T-cell (primary cell): Measurements from ENCODE around the gene KIF9. TPM values are rescaled to one million over a fixed set of nuclear protein-coding genes. Genes with fewer than 3 reads are reported as not detected.
"Not testable (repeated sequence)": the region's sequence is repeated elsewhere in the genome, so short reads cannot be mapped to it uniquely, and the experiment has no call there.

Experiments used
- ATAC-seq, 4 experiments: fragments of 200-7000 bp in 3 of 4; fragments of 150-1000 bp in 1 of 4; cut with Tn5 transposase; replicated peaks in 1 of 4; 1 replicate in 3 of 4; 2 replicates in 1 of 4; pipeline ENCODE4 v1.10.0; 2021; ENCODE audit warnings: moderate library complexity in 3 of 4, mild to moderate bottlenecking in 2 of 4, moderate number of reproducible peaks in 1 of 4
- CTCF ChIA-PET, 2 donors: fragments of 300-600 bp; sonication (Branson Sonifier 250); formaldehyde crosslinking; loops; one replicate each; lab custom pipeline; 2022; ENCODE audit warnings: antibody characterized with exemption in 2 of 2; lab: Charles Lee
- POLR2A ChIA-PET, 2 donors: fragments of 300-600 bp; sonication (Branson Sonifier 250); formaldehyde crosslinking; loops; one replicate each; lab custom pipeline; 2022; ENCODE audit warnings: antibody characterized with exemption in 2 of 2; lab: Charles Lee
- DNase-seq, 35 experiments: peaks; one replicate each; pipeline versions ENCODE4 v3.0.0 to v3.0.0-alpha.2; 2013 to 2023
- H3K27ac ChIP-seq: one replicate; pipeline ENCODE4 v1.5.1; 2013; ENCODE audit warnings: low read length
- H3K27me3 ChIP-seq, 2 experiments: replicated peaks in 1 of 2; 1 replicate in 1 of 2; 2 replicates in 1 of 2; pipeline versions ENCODE4 v1.6.1 to v1.7.0; 2013; ENCODE audit warnings: low read length in 1 of 2, mixed read lengths in 1 of 2; ENCODE audit not compliant: control insufficient read depth in 2 of 2, insufficient read depth in 2 of 2; ENCODE audit errors: extremely low read depth in 1 of 2
- H3K36me3 ChIP-seq, 2 donors: 1 replicate in 1 of 2; 2 replicates in 1 of 2; pipeline versions ENCODE4 v1.6.1 to v1.7.0; 2013; ENCODE audit warnings: low read length in 1 of 2; ENCODE audit not compliant: control insufficient read depth in 2 of 2, insufficient read depth in 1 of 2; ENCODE audit errors: extremely low read depth in 1 of 2
- H3K4me1 ChIP-seq, 2 experiments: 1 replicate in 1 of 2; 2 replicates in 1 of 2; pipeline versions ENCODE4 v1.6.1 to v1.7.0; 2013; ENCODE audit warnings: low read length in 2 of 2, mixed read lengths in 1 of 2; ENCODE audit not compliant: insufficient read depth in 2 of 2, control insufficient read depth in 1 of 2; ENCODE audit errors: extremely low read depth in 1 of 2
- H3K4me3 ChIP-seq, 2 donors: 1 replicate in 1 of 2; 2 replicates in 1 of 2; pipeline versions ENCODE4 v1.5.1 to v1.7.0; 2013; ENCODE audit warnings: mild to moderate bottlenecking in 2 of 2, low read length in 1 of 2, moderate library complexity in 1 of 2; ENCODE audit not compliant: control insufficient read depth in 1 of 2; ENCODE audit errors: extremely low read depth in 1 of 2
- H3K9me3 ChIP-seq: 2 replicates; pipeline ENCODE4 v1.7.0; 2013
- H3K27ac Mint-ChIP-seq, 2 donors: one replicate each; pipeline ENCODE4 v1.8.0; 2020 to 2021; ENCODE audit warnings: mild to moderate bottlenecking in 2 of 2, mixed read lengths in 2 of 2
- H3K27me3 Mint-ChIP-seq, 2 donors: one replicate each; pipeline ENCODE4 v1.8.0; 2021 to 2022; ENCODE audit warnings: mixed read lengths in 2 of 2
- H3K36me3 Mint-ChIP-seq: one replicate; pipeline ENCODE4 v1.8.0; 2021; ENCODE audit warnings: mixed read lengths
- H3K4me1 Mint-ChIP-seq, 3 donors: one replicate each; pipeline ENCODE4 v1.8.0; 2020 to 2022; ENCODE audit warnings: mixed read lengths in 3 of 3, mild to moderate bottlenecking in 1 of 3
- H3K4me3 Mint-ChIP-seq, 3 donors: one replicate each; pipeline ENCODE4 v1.8.0; 2020 to 2022; ENCODE audit warnings: mild to moderate bottlenecking in 3 of 3, mixed read lengths in 3 of 3, moderate library complexity in 3 of 3
- H3K9me3 Mint-ChIP-seq, 3 donors: one replicate each; pipeline ENCODE4 v1.8.0; 2020 to 2022; ENCODE audit warnings: mixed read lengths in 3 of 3
- WGBS: methylation state at CpG from one replicate; pipeline ENCODE4 v1.1.5; 2013; ENCODE audit warnings: missing lambda C conversion rate; ENCODE audit not compliant: insufficient coverage; 5-methylcytosine and 5-hydroxymethylcytosine counted together
- total RNA-seq, 35 experiments: library from RNA in 6 of 35; stranded (reverse) in 6 of 35; fragments of 120-200 nt in 1 of 35; gene quantifications; one replicate each; pipeline versions ENCODE4 v1.2.1 to v1.2.4 and lab custom pipeline; 2013 to 2026

Gene KIF9
- total RNA-seq, 5 donors from 2014 or later (not counting 1 experiment from before 2014, with no cell fraction given), result 2.6 to 15.2 (median 2.9) TPM

- no peak overlapping the region for H3K4me3 Mint-ChIP-seq
- peaks cover 0 to 26% of the 10 kb centered on the region in 2 donors for H3K36me3 ChIP-seq
- WGBS, result 100% methylated on average over 1 of the region's 2 CpGs
- no peaks in the 10 kb centered on the region for H3K27me3 ChIP-seq
- H3K27ac Mint-ChIP-seq, result no peak overlapping the region
- ChIA-PET CTCF (no interaction called here), POLR2A (interaction anchor here in 1 of 2 donors (1.2 kb wide), 1 partner anchor 9 kb away, joined by 4 read pairs; no protein-coding TSS in a partner anchor)
- no peak for ATAC-seq
- H3K27ac ChIP-seq, result no peak overlapping the region
- H3K4me1 ChIP-seq, result peaks cover 0 to 14% of the 10 kb centered on the region in 2 experiments
- H3K36me3 Mint-ChIP-seq, result peaks cover 37% of the 10 kb centered on the region
- H3K4me1 Mint-ChIP-seq, result peaks cover 45 to 58% (median 52%) of the 10 kb centered on the region in 3 donors
- no peak overlapping the region for H3K4me3 ChIP-seq
- H3K9me3 Mint-ChIP-seq, result no peaks in the 10 kb centered on the region
- H3K27me3 Mint-ChIP-seq, result no peaks in the 10 kb centered on the region
- no peak for DNase-seq
- no peaks in the 10 kb centered on the region for H3K9me3 ChIP-seq
Observed at GRCh38 chr3:47295322-47295721, 12.7 kb upstream of the KIF9 start.

DNA sequence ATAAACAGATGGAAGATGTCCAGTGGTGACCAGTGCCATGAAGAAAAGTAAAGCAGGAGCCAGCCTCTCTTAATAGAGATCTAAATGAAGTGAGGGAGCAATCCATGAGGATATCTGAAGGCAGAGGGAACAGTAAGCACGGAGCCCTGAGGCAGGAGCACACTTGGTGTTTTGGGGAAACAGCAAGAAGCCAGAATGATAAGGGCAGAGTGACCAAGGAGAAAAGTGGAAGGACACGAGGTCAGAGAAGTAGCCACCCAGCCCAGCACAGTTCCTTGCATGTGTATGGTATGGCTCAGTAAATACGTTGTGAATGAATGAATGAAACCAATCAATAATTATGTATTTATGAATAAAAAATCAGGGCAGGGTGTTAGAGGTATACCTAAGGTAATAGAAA, 11.8 kb upstream of the KIF9 start:
- H3K9me3 ChIP-seq, result no peaks in the 10 kb centered on the region
- Mint-ChIP-seq H3K27me3 (no peaks in the 10 kb centered on the region), H3K4me1 (peaks cover 46 to 56% (median 48%) of the 10 kb centered on the region in 3 donors), H3K9me3 (no peaks in the 10 kb centered on the region), H3K36me3 (peaks cover 45% of the 10 kb centered on the region), H3K27ac (peak overlapping the region in 1 of 2 donors; percentile 29), H3K4me3 (no peak overlapping the region)
- peaks cover 0 to 14% of the 10 kb centered on the region in 2 experiments for H3K4me1 ChIP-seq
- ChIA-PET CTCF (no interaction called here), POLR2A (interaction anchor here in 1 of 2 donors (1.2 kb wide), 1 partner anchor 8 kb away, joined by 4 read pairs; no protein-coding TSS in a partner anchor)
- H3K27me3 ChIP-seq, result no peaks in the 10 kb centered on the region
- H3K4me3 ChIP-seq, result no peak overlapping the region
- 100% methylated on average over 2 of the region's 3 CpGs for WGBS
- DNase-seq (no peak), ATAC-seq (no peak)
- H3K27ac ChIP-seq, result no peak overlapping the region
- H3K36me3 ChIP-seq, result peaks cover 0 to 32% of the 10 kb centered on the region in 2 donors

- H3K9me3 ChIP-seq, result no peaks in the 10 kb centered on the region
- Mint-ChIP-seq H3K4me3 (no peak overlapping the region), H3K36me3 (peaks cover 49% of the 10 kb centered on the region), H3K9me3 (no peaks in the 10 kb centered on the region), H3K4me1 (peaks cover 46 to 52% (median 47%) of the 10 kb centered on the region in 3 donors), H3K27me3 (no peaks in the 10 kb centered on the region), H3K27ac (peak overlapping the region in 1 of 2 donors; percentile 12)
- no peak overlapping the region for H3K27ac ChIP-seq
- H3K4me3 ChIP-seq, result no peak overlapping the region
- DNase-seq (no peak), ATAC-seq (no peak)
- CTCF ChIA-PET, result interaction anchor here in 1 of 2 donors (1.1 kb wide), 1 partner anchor 20 kb away, joined by 4 read pairs; no protein-coding TSS in a partner anchor
- H3K27me3 ChIP-seq, result no peaks in the 10 kb centered on the region
- peaks cover 0 to 14% of the 10 kb centered on the region in 2 experiments for H3K4me1 ChIP-seq
- H3K36me3 ChIP-seq, result peaks cover 0 to 32% of the 10 kb centered on the region in 2 donors
- POLR2A ChIA-PET, result interaction anchor here in 1 of 2 donors (0.6 kb wide), 1 partner anchor 132 kb away, joined by 4 read pairs; no protein-coding TSS in a partner anchor
- WGBS, result no CpG with 5 or more reads among the region's 2 CpGs
Observed at GRCh38 chr3:47293822-47294221, 11.2 kb upstream of the KIF9 start.

GRCh38 chr3:47291754-47292420, 9.3 kb upstream of the KIF9 start:
- POLR2A ChIA-PET, result interaction anchor here in 1 of 2 donors (0.5 kb wide), 1 partner anchor 1454 kb away, joined by 3 read pairs; no protein-coding TSS in a partner anchor
- not testable (repeated sequence) for H3K27me3 Mint-ChIP-seq

DNA sequence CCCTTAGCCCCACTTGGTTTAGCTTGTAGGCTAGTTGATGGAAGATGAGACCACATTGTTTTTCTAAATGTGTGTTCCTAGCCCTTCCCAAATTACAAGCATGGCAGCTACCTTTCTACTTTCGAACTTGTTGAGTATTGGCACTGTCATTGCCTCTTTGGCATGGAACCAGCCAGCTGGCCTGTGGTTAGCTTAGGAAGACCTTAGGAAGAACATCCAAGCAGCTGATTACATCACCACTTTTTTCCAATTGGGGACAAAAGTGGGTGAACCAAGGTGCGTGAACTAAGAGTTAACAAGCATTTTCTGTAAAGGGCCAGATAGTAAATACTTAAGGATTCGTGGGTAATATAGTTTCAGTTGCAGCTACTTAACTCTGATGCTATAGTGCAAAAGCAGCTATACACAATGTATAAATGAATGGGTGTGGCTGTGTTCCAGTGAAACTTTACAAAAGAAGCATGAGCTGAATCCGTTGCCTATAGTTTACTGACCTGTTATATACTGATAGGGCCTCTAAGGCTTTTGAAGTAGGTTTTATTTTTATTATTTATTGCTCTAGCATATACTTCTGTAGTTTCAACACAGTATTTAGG, 8.7 kb upstream of the KIF9 start:
- peaks cover 0 to 6% of the 10 kb centered on the region in 2 experiments for H3K4me1 ChIP-seq
- WGBS, result 90% methylated on average over 2 of the region's 4 CpGs
- no peak overlapping the region for H3K27ac ChIP-seq
- no peaks in the 10 kb centered on the region for H3K27me3 ChIP-seq
- CTCF ChIA-PET, result no interaction called here
- H3K4me3 ChIP-seq, result no peak overlapping the region
- no peaks in the 10 kb centered on the region for H3K9me3 ChIP-seq
- POLR2A ChIA-PET, result interaction anchor here in 1 of 2 donors (0.5 to 1.0 kb wide), 3 partner anchors 9 to 1453 kb away, joined by 3 to 5 read pairs (median 3); no protein-coding TSS in a partner anchor
- H3K4me1 Mint-ChIP-seq, result peaks cover 40 to 44% (median 44%) of the 10 kb centered on the region in 3 donors
- H3K36me3 ChIP-seq, result peaks cover 0 to 40% of the 10 kb centered on the region in 2 donors
- no peak for ATAC-seq
- no peak for DNase-seq
- H3K27ac Mint-ChIP-seq, result no peak overlapping the region
- peaks cover 50% of the 10 kb centered on the region for H3K36me3 Mint-ChIP-seq
- no peaks in the 10 kb centered on the region for H3K9me3 Mint-ChIP-seq
- no peak overlapping the region for H3K4me3 Mint-ChIP-seq
- no peaks in the 10 kb centered on the region for H3K27me3 Mint-ChIP-seq

More at GRCh38 chr3:47291754-47292420, 9.3 kb upstream of the KIF9 start:
- peaks cover 49% of the 10 kb centered on the region for H3K36me3 Mint-ChIP-seq
- H3K27ac Mint-ChIP-seq, H3K4me3 ChIP-seq, H3K27me3 ChIP-seq, H3K9me3 Mint-ChIP-seq, DNase-seq, H3K4me3 Mint-ChIP-seq, ATAC-seq, H3K27ac ChIP-seq, H3K9me3 ChIP-seq: not testable (repeated sequence)
- H3K4me1 Mint-ChIP-seq, result peaks cover 40 to 48% (median 43%) of the 10 kb centered on the region in 3 donors
- WGBS, result 100% methylated on average over 2 of the region's 9 CpGs
- peaks cover 0 to 37% of the 10 kb centered on the region in 2 donors for H3K36me3 ChIP-seq
- peaks cover 0 to 11% of the 10 kb centered on the region in 2 experiments for H3K4me1 ChIP-seq
- CTCF ChIA-PET, result interaction anchor here in 1 of 2 donors (0.6 kb wide), 1 partner anchor 234 kb away, joined by 6 read pairs; no protein-coding TSS in a partner anchor
